CD4-positive, alpha-beta T cell treated with Interleukin-15 for 4 hours (primary cell): ENCODE data around the gene EIF5A.

Experiments used
- DNase-seq: peaks from one replicate; pipeline ENCODE4 v3.0.0-alpha.2; 2020; ENCODE audit warnings: low spot score

EIF5A gene

DNA sequence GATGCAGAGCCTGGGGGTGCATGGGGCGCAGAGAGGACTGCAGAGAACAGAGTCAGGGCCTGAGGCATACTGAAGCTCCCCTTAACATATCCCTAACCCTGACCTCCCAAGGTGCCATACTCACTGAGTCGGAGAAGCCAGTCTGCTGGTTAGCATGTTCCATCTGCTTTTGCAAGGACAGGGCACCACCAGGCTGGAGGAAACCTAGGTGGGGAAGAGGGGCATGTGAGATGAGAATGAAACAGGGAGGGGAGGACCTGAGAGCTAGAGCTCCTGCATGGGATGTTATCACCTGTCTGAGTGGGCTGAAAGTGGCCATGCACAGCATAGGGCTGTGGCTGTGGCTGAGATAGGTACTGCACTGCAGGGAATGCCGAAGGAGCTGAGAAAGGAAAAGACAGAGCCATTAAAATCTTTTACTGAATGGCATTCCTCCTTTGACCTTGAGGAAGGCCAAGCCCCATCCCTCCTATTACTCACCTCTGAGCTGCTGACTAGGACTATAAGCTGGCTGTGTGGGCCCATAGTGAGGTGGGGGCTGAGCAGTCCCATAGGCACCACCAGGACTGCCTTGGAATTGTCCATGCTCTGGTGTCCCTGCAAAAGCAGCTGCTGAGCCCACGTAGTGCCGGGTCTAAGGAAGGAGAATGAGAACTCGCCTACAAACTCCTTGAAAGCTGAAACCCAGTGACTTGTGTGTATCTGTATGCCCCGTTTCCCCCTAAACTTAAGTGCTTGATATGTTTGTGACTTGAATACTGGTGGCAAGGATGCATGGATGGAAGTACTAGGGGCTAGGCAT, 5.9 kb downstream of the EIF5A start:
- no peak for DNase-seq

- DNase-seq = no peak
Measured at GRCh38 chr17:7313890-7314718, 6.7 kb downstream of the EIF5A start.

DNA sequence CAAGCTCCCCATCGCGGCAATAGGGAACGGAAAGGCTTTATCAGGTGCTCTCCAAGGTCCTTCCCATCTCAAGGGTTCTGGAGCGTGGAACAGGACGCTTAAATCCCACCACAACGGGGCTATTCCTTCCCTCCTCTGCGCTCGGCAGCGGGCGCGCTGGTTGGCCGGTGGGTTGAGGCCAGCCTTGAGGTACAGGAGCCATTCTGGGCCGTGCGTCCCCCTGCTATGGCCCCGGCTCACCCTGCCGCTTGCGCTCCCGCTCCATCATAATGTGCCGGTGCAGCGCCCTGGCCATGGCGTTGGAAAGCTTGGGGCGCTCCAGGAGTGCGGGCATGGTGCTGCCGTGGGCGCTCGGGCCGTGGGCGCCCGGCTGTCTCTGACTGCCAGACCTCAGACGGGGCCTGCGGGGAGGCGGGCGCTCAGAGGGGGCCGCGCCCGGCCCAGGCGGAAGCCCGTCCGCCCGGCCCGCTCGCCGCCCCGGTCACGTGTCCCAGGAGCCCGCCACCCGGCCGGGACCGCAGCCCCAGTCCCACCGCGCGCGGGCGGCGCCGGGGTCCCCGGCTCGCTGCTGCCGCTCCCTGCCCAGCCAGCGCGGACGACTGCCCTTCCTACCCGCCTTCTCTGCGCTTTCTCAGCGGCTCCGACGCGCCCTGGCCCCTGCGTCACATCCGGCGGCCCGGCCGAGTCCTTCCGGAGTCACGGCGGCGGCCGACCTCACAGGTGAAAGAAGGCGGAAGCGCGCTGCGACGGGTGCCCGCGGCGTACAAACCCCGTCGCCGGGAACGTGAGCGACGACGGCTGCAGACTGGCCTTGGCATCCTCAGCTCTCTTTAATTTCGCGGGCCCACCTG, 7.5 kb downstream of the EIF5A start, which contains the start of gene GPS2:
Gene GPS2, minus strand, starts transcription at position 642 of the 851 bp plus-strand sequence. Its CDS starts 308 bp downstream, at position 334.
- DNase-seq = peak; percentile 92

- no peak for DNase-seq
Measured at GRCh38 chr17:7315570-7316235, 8.3 kb downstream of the EIF5A start.

GRCh38 chr17:7317161-7317803, 9.9 kb downstream of the EIF5A start:
- DNase-seq = no peak

DNA sequence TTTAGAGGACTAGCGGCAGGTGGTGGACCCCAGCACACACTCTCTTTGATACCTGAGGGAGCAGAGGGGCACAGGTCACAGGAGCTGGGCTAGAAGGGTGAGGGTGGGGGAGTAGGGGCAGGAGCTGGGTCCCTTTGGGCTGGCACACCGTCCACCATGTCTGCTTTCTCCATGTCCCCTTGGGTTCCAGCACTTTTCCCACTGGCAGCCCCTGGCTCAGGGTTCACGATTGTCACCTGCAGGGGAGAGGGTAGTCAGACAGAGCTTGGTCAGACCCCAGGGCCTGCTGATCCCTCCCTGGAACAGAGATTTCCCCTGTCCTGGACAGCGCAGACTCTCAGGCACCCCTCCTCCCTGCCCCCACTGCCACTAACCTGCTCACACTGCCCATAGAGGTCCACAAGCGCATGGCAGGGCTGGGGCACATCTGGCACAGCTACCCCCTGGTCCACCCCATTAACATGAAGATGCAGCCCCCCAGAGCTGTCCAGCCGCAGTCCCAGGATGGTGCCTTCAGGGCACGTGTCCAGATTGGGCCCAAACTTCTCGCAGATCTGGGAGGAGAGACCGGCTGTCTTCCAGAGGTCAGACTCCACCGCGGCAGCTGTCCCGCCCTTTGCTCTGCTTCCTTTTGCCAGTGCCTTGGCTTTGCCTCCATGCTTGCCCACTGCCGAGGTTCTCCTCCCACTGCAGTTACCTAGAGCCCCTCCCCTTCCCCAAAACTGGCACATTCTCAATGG, 10.9 kb downstream of the EIF5A start:
- no peak for DNase-seq

DNA sequence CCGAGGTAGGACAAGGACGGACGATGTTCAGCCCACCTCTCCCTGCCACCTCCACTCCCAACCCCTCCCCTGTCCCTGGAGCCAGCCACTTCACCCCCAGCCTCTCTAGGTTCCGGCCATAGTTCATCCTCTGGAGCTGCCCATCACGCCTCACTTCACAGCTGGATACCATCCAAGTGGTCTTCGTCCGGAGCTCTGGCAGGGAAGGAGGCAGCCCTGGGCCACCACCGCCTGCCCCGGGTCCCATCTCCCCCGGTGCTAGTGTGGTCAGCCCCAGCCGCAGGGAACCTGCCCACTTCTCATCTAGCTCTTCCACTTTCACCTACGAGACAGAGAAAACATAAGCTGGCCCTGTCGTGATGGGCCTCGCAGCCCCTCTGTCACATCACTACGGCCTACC, 14.0 kb downstream of the EIF5A start:
- DNase-seq = no peak

DNA sequence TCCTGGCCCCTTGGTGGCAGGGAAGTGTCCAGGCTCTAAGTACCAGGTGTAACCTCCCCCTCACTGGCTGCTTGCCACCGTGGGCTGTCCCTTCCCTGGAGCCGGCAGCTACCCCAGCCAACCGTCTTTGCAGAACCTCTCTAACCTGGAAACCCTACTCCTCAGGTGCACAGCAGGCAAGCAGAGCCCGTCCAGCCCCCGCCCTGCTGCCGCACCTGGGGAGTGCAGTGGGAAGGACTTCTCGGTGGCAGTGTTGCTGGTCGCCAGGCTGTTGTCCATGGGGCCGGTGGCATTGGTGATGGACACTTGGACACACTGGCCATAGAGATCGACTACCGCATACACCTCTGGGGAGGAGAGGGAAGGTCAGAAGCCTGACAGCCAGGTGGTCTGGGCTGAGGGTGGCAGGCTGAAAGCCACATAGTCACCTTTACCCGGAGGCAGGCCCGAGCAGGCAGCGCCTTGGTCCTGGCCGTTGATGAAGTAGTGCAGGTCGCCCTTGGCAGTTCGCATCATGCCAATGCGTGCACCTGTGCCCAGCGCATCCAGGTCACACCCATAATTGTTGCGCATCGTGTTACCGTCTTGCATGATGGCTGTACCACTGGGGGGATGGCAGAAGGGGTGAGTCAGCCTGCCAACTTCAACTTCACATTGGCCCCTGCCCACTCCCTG, 15.2 kb downstream of the EIF5A start:
- DNase-seq = no peak

DNA sequence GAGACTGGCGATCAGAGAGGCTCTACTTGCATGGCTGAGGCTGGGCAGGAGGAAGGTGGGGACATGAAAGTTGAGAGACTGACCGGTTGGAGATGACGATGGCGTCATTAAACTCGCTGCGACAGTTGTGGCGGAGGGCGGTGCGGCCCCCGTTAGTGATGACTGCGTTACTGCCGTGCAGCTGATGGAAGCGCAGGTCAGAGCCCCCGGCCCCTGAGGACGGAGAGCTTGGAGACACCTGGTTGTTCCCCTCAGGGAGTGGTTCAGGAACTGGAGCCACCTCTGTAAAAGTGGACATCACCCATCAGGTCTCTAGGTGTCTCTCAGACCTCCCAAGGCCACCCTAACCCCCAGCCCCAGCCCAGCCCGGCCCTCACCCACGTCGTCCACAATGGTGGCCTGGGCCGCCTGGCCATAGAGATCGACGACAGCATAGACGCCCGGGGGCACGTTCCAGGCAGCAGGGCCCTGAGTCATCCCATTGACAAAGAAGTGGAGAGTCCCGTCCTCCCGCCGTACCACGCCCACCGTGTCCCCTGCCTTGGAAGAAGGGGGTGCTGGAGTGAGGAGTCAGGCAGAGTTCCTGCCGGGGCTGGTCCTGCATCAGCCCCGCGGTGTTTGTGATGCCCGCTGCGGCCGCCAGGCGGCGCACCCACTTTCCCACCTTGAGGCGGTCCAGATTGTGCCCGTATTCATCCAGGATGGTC, 16.5 kb downstream of the EIF5A start:
- DNase-seq = peak; percentile 66

DNA sequence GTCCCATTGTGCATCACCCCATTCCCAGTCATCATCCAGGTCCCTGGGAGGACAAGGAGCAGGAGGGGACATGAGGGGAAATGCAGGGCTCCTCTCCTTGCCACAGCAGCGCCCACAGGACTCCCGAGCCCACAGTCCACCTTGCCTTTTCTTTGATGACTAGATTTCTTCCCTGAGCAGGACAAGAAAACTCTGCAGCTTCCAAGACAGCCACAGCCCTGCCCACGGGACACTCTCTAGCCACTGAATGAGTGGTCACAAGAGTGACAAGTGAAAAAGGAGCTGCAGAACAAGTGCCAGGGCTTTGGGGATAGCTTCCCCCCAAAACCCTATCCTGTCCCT, 17.0 kb downstream of the EIF5A start:
- no peak for DNase-seq

DNA sequence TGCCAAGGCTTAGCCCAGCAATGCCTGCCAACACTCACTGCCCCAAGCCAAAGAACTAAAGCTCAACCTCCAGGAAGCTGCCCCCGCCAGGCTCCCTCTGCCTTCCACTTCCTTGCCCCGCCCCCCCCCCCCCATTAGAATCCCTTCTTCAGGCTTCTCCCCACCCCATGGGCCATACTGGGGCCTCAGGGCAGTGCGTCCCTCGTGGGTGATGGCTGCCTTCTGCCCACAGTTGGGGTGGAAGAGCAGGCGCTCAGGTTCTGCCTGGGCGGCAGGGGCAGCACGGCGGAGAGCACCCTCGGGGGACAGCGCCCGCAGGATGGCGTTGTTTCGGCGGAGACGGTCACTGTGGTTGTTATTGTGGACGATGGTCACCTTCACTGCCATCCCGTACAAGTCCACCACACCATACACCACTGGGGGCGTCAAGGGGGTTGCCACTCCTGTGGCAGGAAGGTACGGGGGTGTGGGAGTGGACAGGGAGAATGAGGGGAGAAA, 17.7 kb downstream of the EIF5A start:
- no peak for DNase-seq

GRCh38 chr17:7326186-7326585, 18.8 kb downstream of the EIF5A start:
- no peak for DNase-seq

DNA sequence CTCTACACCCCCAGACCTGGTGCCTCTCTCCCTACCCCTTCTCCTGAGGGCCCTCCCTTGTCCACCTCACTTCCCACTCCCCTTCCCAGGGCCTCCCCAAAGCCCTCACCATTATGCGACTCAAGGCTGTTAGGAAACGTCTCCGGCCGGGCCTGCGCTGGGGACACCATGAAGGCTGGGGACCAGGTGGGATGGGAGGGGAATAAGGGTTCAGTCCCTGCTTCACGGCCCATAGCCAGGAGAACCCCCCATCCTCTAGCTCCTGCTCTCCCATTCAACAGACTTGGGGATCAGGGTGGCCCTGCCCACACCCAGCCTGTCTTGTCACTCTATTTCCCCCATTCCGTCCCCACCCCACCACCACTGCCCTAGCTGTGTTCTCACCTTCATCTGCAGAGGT, 19.6 kb downstream of the EIF5A start:
- DNase-seq = no peak

GRCh38 chr17:7327501-7327900, 20.1 kb downstream of the EIF5A start:
- no peak for DNase-seq

- DNase-seq = no peak
Measured at GRCh38 chr17:7328009-7328408, 20.6 kb downstream of the EIF5A start.

DNA sequence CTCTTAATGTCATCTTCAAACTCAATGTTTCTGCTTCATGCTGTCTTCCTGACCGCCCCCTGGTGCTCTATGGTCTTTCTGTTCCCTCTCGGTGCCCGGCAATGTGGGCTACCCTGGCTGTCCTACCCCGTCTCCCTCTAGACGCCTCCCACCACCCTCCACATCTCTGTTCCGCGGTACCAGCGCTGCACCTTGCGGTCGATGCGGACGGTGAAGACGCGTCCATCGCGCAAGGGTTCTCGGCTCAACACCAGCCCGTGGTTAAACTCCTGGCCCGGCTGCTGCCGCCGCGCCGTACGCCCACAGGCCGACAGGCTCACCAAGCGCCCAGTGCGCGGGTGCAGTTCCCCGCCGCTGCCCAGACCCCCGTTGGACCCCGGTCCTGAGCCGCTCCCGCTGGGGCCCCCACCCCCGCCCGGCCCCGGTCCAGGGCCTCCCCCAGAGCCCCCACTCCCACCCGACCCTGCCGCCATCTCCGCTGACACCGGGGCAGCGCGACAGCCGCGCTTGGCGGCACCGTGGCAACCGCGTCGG, 21.5 kb downstream of the EIF5A start, which contains the start of gene NEURL4:
Gene NEURL4, minus strand, starts transcription at position 496 of the 534 bp plus-strand sequence. Its CDS starts 23 bp downstream, at position 473.
- DNase-seq = no peak

- peak; percentile 97 for DNase-seq
Measured at GRCh38 chr17:7329374-7329996, 22.1 kb downstream of the EIF5A start.

DNA sequence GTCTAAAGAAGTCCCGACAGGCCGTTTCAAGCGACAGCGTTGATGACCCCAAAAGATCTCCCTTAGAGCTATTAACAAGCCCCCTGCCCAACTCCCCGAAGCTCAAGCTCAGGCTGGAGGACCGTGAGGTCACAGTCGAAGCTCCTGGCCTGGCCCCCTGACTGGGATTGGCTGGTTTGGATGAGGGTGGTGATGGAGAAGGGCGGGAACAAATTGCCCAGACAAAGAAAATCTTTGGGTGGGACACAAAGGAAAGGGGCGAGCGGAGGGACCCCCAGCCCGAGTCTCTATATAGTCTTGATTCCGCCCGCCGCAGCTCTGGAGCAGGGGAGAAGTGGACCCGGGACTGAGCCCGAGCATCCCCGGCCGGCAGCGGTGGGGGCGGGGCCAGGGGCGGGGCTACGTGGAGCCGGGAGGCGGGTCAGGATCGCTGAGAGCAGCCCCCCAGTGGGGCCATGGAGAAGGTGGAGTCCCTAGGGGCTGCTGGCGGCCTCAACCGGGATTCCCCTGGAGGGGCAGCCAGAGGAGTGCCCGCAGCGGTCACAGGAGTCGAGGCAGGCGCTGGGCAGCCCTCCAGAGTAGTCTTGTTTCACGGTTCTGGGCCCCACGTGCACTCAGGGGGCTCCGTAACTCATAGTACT, 22.7 kb downstream of the EIF5A start:
- DNase-seq = peak; percentile 76
